ENCODE data around the gene MSH5. TPM values are rescaled to one million over a fixed set of nuclear protein-coding genes. Genes with fewer than 3 reads are reported as not detected.

Gene MSH5
- total and polyA plus RNA-seq, 9 of the 15 experiments (the other 6 are each of a cell fraction or from before 2014, with no cell fraction given), result 12.5 to 104 (median 46.6) TPM

GRCh38 chr6:31778193-31778592 lies 38.4 kb downstream of the MSH5 start:
- peaks cover 6% of the 10 kb centered on the region for H3K9me1 ChIP-seq (ENCODE audit: control insufficient read depth, insufficient read depth, low read length)
- no peaks in the 10 kb centered on the region for H3K27me3 ChIP-seq (ENCODE audit: control insufficient read depth in 2 of 2, insufficient read depth in 2 of 2, low read length in 2 of 2)
- ChIA-PET CTCF (ENCODE audit: low intra/inter-chr PET ratio) (interaction anchor here (1.1 kb wide), 1 partner anchor 52 kb away, joined by 4 read pairs; no protein-coding TSS in a partner anchor), POLR2A (interaction anchor here (0.7 to 8.8 kb wide), 21 partner anchors 8 to 181 kb away, joined by 3 to 47 read pairs (median 5); partner anchors contain the start of genes BAG6, DDAH2, HSPA1A and HSPA1B)
- no peaks in the 10 kb centered on the region for H3K79me2 ChIP-seq (ENCODE audit: control insufficient read depth, insufficient read depth, low read length)
- intact Hi-C loops (cut with micrococcal nuclease), result loop anchor here (10.0 kb wide), 1 partner anchor 233 kb away; the partner anchor contains the start of genes ATP6V1G2, DDX39B and NFKBIL1
- H3K27ac ChIP-seq (ENCODE audit: extremely low read depth, low read depth, low read length), result peak overlapping the region; percentile 87
- 83% methylated on average over 5 of the region's 5 CpGs for WGBS (ENCODE audit: insufficient coverage, low coverage, missing lambda C conversion rate)
- DNase-seq (ENCODE audit: extremely low read depth in 1 of 4, low spot score in 3 of 4) (no peak), ATAC-seq (no peak), FAIRE-seq (no peak)
- H3K4me3 ChIP-seq, result no peak overlapping the region
- H3K4me1 ChIP-seq (replicated peaks in 1 of 2; ENCODE audit: control insufficient read depth in 2 of 2, insufficient read depth in 2 of 2, low read length in 2 of 2), result peaks cover 39 to 81% of the 10 kb centered on the region in 2 experiments
- peak overlapping the region; percentile 64 to 88; a peak in 3 of 4 replicates for H3K9ac ChIP-seq (ENCODE audit: insufficient read depth in 1 of 2, low read depth in 2 of 2, low read length in 2 of 2)
- TF ChIP-seq JUND (IDR thresholded peaks at IDR 0.05; ENCODE audit: borderline replicate concordance, low read depth, low read length) (no peak), JUND (tag; IDR thresholded peaks at IDR 0.05; ENCODE audit: borderline replicate concordance, low read depth, low read length) (no peak), ZNF76 (CRISPR knock-in tag; IDR thresholded peaks at IDR 0.05; ENCODE audit: borderline replicate concordance) (0 out of 2 replicates have a peak, but pooled peaks have one; percentile 33), ZBTB7A (IDR thresholded peaks at IDR 0.05; ENCODE audit: borderline replicate concordance, control insufficient read depth, low read depth, low read length) (peak; percentile 50; the same call in 1 of the 2 replicates), MTF1 (CRISPR knock-in tag; IDR thresholded peaks at IDR 0.05; ENCODE audit: borderline replicate concordance) (no peak), E2F3 (CRISPR knock-in tag; IDR thresholded peaks at IDR 0.05) (0 out of 2 replicates have a peak, but pooled peaks have one; percentile 9), POLR2G (IDR thresholded peaks at IDR 0.05; ENCODE audit: low read depth, low read length) (0 out of 2 replicates have a peak, but pooled peaks have one; percentile 38), ZFX (CRISPR knock-in tag; IDR thresholded peaks at IDR 0.05) (no peak), ELF1 (tag; IDR thresholded peaks at IDR 0.05) (no peak), MTA3 (IDR thresholded peaks at IDR 0.05; ENCODE audit: borderline replicate concordance) (no peak), ZNF253 (CRISPR knock-in tag; conservative IDR thresholded peaks at IDR 0.05) (no peak)
- H3K4me2 ChIP-seq (ENCODE audit: insufficient read depth, low read length), result no peak overlapping the region
- H4K20me1 ChIP-seq (replicated peaks; ENCODE audit: control insufficient read depth, insufficient read depth, low read length), result no peaks in the 10 kb centered on the region
- no TSS peak for BruUV-seq (replicated peaks)
- in situ Hi-C loops (cut with MboI), result no loop called here
- peaks cover 58% of the 10 kb centered on the region; the same call in 2 of the 3 replicates for H3K36me3 ChIP-seq (ENCODE audit: control insufficient read depth, insufficient read depth, low read length)
- H3K9me3 ChIP-seq (replicated peaks; ENCODE audit: control insufficient read depth, insufficient read depth, low read depth, low read length), result no peaks in the 10 kb centered on the region
- no peak overlapping the region for H2AFZ ChIP-seq (ENCODE audit: low read depth, low read length)
